Ovary (tissue), 3 donors: Measurements from ENCODE around the gene ZDHHC15.
A peak's percentile ranks its signal among the peaks of the same experiment; 100 is the strongest.

Source experiments
- POLR2A ChIP-seq: fragments of 450-650 bp; IDR thresholded peaks from one replicate; pipeline ENCODE4 v1.6.1; 2017; ENCODE audit warnings: antibody characterized with exemption, mild to moderate bottlenecking, moderate library complexity
- TF ChIP-seq, protein P1 (sequence below), 3 donors: fragments of 450-650 bp in 2 of 3; fragments of 200-600 bp in 1 of 3; IDR thresholded peaks; one replicate each; pipeline versions ENCODE4 v1.5.1 to v1.8.0; 2016 to 2022; ENCODE audit warnings: antibody characterized with exemption in 3 of 3, mild to moderate bottlenecking in 1 of 3
- donor health status: DM: no; HTN: no; CAD: no.

GRCh38 chrX:75522565-75523431 is at the start of gene ZDHHC15:
- TF ChIP-seq, protein P1, sequence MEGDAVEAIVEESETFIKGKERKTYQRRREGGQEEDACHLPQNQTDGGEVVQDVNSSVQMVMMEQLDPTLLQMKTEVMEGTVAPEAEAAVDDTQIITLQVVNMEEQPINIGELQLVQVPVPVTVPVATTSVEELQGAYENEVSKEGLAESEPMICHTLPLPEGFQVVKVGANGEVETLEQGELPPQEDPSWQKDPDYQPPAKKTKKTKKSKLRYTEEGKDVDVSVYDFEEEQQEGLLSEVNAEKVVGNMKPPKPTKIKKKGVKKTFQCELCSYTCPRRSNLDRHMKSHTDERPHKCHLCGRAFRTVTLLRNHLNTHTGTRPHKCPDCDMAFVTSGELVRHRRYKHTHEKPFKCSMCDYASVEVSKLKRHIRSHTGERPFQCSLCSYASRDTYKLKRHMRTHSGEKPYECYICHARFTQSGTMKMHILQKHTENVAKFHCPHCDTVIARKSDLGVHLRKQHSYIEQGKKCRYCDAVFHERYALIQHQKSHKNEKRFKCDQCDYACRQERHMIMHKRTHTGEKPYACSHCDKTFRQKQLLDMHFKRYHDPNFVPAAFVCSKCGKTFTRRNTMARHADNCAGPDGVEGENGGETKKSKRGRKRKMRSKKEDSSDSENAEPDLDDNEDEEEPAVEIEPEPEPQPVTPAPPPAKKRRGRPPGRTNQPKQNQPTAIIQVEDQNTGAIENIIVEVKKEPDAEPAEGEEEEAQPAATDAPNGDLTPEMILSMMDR (IDR thresholded peaks at IDR 0.05) = peak in 1 of 3 donors; percentile 10
- peak; percentile 18 for TF ChIP-seq POLR2A
